RWPE1 (cell line): ENCODE results near the gene AGPAT3.

Source experiments
- CTCF ChIA-PET: fragments of 350-600 bp; sonication (Branson Sonifier 250); formaldehyde crosslinking; extraction: SDS; loops from one replicate; lab custom pipeline; 2021; lab: Yijun Ruan, JAX
- POLR2A ChIA-PET: fragments of 400-600 bp; formaldehyde crosslinking; extraction: SDS; loops from one replicate; lab custom pipeline; 2020; ENCODE audit warnings: antibody characterized with exemption; ENCODE audit not compliant: low non-redundant PET; lab: Yijun Ruan, JAX
- DNase-seq: peaks from one replicate; pipeline ENCODE4 v3.0.0; 2012; ENCODE audit warnings: low spot score
- H3K27ac ChIP-seq: fragments of 450-650 bp; 2 replicates; pipeline ENCODE4 v1.5.1; 2017
- CTCF ChIP-seq: fragments of 450-650 bp; conservative IDR thresholded peaks from 2 replicates; pipeline ENCODE4 v1.5.1; 2017; ENCODE audit warnings: low read depth, mild to moderate bottlenecking

Gene AGPAT3

DNA sequence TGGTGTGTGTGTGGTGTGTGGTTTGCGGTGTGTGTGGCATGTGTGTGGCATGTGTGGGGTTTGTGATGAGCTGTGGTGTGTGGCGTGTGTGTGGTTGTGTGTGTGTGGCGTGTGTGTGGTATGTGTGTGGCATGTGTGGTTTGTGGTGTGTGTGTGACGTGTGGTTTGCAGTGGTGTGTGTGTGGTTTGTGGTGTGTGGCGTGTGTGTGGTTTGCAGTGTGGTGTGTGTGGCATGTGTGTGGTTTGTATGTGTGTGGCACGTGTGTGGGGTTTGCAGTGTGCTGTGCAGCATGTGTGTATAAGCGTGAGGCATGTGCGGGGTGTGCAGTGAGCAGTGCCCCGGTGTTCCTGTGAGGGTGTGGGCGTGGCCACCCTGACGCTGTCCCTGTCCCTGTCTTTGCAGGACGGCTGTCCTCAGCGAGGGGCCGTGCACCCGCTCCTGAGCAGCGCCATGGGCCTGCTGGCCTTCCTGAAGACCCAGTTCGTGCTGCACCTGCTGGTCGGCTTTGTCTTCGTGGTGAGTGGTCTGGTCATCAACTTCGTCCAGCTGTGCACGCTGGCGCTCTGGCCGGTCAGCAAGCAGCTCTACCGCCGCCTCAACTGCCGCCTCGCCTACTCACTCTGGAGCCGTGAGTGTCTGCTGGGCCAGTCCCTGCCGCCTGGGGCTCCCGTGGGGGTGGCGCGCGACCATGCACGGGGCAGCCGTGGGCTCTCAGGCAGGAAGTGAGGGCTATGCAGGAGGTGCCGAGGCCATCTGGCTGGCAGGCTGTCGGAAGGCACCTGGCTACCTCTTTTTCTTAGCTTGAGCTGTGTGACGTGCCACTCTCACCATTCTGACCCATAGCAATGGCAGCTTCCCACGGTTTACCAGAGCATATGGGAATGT lies 94.5 kb downstream of the AGPAT3 start:
- DNase-seq: no peak
- ChIA-PET CTCF (interaction anchor here (0.6 kb wide), 1 partner anchor 170 kb away, joined by 3 read pairs; the partner anchor contains the start of gene RRP1), POLR2A (no interaction called here)
- peak overlapping the region; percentile 26; the same call in 1 of the 2 replicates for H3K27ac ChIP-seq
- TF ChIP-seq CTCF: no peak

DNA sequence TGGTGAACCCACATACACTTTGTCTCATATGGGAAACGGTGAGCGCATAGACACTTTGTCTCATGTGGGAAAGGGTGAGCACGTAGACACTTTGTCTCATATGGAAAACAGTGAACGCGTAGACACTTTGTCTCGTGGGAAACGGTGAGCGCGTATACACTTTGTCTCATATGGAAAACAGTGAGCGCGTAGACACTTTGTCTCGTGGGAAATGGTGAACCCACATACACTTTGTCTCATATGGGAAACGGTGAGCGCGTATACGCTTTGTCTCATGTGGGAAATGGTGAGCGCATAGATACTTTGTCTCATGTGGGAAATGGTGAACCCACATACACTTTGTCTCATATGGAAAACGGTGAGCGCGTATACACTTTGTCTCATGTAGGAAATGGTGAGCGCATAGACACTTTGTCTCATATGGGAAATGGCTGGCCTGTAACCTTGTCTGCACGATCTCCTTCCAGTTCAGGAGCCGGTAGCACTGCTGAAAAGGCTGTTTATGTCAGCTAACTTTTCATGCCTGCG lies 96.4 kb downstream of the AGPAT3 start:
- no peak for TF ChIP-seq CTCF
- no peak for DNase-seq
- ChIA-PET CTCF (interaction anchor here (0.6 kb wide), 2 partner anchors 26 to 52 kb away, joined by 3 to 5 read pairs; no protein-coding TSS in a partner anchor), POLR2A (no interaction called here)
- H3K27ac ChIP-seq: no peak overlapping the region

DNA sequence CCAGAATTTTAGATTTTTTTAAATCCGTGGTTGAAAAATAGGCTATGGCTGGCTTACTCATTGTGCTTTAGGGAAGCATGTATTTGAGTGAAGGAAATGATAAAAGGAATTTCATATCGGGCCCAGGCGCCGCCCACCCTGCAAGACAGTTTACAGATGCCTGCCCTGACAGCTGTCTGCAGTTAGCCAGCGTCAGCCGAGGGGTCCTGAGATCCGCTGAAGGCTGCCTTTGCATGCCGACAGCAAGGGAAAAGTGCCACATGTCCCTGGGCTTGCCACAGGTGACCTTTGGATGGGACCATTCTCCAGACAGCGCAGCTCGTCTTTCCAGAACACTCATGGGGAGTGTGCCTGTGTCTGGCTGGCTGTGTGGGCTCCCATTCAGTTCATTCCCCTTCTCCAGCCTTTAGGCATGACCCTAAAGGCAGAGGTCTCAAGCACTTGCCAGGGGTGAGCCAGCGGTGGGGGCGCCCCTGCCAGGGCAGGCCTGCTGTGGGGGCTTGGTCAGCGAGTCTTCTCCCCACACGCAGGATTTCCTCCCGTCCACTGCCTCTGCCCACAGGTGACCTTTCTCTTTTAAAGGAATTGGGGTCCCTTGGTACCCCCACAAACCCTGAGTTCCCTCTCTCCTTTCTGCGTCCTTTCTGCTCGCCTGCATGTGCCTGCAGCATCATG lies 101.0 kb downstream of the AGPAT3 start:
- H3K27ac ChIP-seq: no peak overlapping the region
- ChIA-PET CTCF (interaction anchor here (0.7 kb wide), 1 partner anchor 13 kb away, joined by 3 read pairs; no protein-coding TSS in a partner anchor), POLR2A (interaction anchor here (0.6 kb wide), 1 partner anchor 11 kb away, joined by 4 read pairs; no protein-coding TSS in a partner anchor)

GRCh38 chr21:43966946-43967512 lies 102.0 kb downstream of the AGPAT3 start:
- no peak for DNase-seq
- ChIA-PET POLR2A (no interaction called here), CTCF (interaction anchor here (0.6 kb wide), 1 partner anchor 171 kb away, joined by 3 read pairs; no protein-coding TSS in a partner anchor)
- 0 out of 2 replicates have a peak overlapping the region, but pooled peaks have one; percentile 5 for H3K27ac ChIP-seq
- TF ChIP-seq CTCF: no peak

More for the DNA sequence above, 101.0 kb downstream of the AGPAT3 start:
- TF ChIP-seq CTCF: no peak
- no peak for DNase-seq

- ChIA-PET POLR2A (no interaction called here), CTCF (no interaction called here)
- no peak overlapping the region for H3K27ac ChIP-seq
- DNase-seq: no peak
- no peak for TF ChIP-seq CTCF
Measured at GRCh38 chr21:43967981-43968380, 103.0 kb downstream of the AGPAT3 start.
